ENCODE data around the gene MEIOC.

The MEIOC gene

GRCh38 chr17:44651228-44651627 is 5.0 kb upstream of the MEIOC start:
- no peak for TF ChIP-seq MYC (IDR thresholded peaks at IDR 0.05; ENCODE audit: low read depth, low read length)
- TF ChIP-seq MAX (IDR thresholded peaks at IDR 0.05; ENCODE audit: low read depth, low read length) = no peak
- no peak for TF ChIP-seq POLR2A (IDR thresholded peaks at IDR 0.05; ENCODE audit: extremely low read depth, insufficient read length)
- no peak for TF ChIP-seq CTCF (IDR thresholded peaks at IDR 0.05; ENCODE audit: low read depth, low read length)
- DNase-seq (ENCODE audit: low read depth) = no peak

GRCh38 chr17:44652727-44653126 is 3.5 kb upstream of the MEIOC start:
- no peak overlapping the region for H3K4me3 ChIP-seq (ENCODE audit: low read depth, low read length)
- TF ChIP-seq POLR2A (IDR thresholded peaks at IDR 0.05; ENCODE audit: extremely low read depth, insufficient read length) (no peak), CTCF (IDR thresholded peaks at IDR 0.05; ENCODE audit: low read depth, low read length) (no peak), MAX (IDR thresholded peaks at IDR 0.05; ENCODE audit: low read depth, low read length) (no peak), MYC (IDR thresholded peaks at IDR 0.05; ENCODE audit: low read depth, low read length) (no peak)
- DNase-seq (ENCODE audit: low read depth) = no peak

More at GRCh38 chr17:44651228-44651627, 5.0 kb upstream of the MEIOC start:
- no peak overlapping the region for H3K4me3 ChIP-seq (ENCODE audit: low read depth, low read length)

GRCh38 chr17:44653384-44653783 is 2.9 kb upstream of the MEIOC start:
- no peak for TF ChIP-seq MYC (IDR thresholded peaks at IDR 0.05; ENCODE audit: low read depth, low read length)
- no peak for TF ChIP-seq MAX (IDR thresholded peaks at IDR 0.05; ENCODE audit: low read depth, low read length)
- no peak for TF ChIP-seq CTCF (IDR thresholded peaks at IDR 0.05; ENCODE audit: low read depth, low read length)
- no peak for TF ChIP-seq POLR2A (IDR thresholded peaks at IDR 0.05; ENCODE audit: extremely low read depth, insufficient read length)

GRCh38 chr17:44653954-44654353 is 2.3 kb upstream of the MEIOC start:
- no peak for TF ChIP-seq MYC (IDR thresholded peaks at IDR 0.05; ENCODE audit: low read depth, low read length)
- TF ChIP-seq CTCF (IDR thresholded peaks at IDR 0.05; ENCODE audit: low read depth, low read length) = no peak
- no peak for TF ChIP-seq MAX (IDR thresholded peaks at IDR 0.05; ENCODE audit: low read depth, low read length)
- no peak for TF ChIP-seq POLR2A (IDR thresholded peaks at IDR 0.05; ENCODE audit: extremely low read depth, insufficient read length)
- DNase-seq (ENCODE audit: low read depth) = no peak
- no peak overlapping the region for H3K4me3 ChIP-seq (ENCODE audit: low read depth, low read length)

More at GRCh38 chr17:44653384-44653783, 2.9 kb upstream of the MEIOC start:
- H3K4me3 ChIP-seq (ENCODE audit: low read depth, low read length) = no peak overlapping the region
- no peak for DNase-seq (ENCODE audit: low read depth)

GRCh38 chr17:44661835-44662234 is 5.6 kb downstream of the MEIOC start:
- DNase-seq (ENCODE audit: low read depth) = no peak
- TF ChIP-seq POLR2A (IDR thresholded peaks at IDR 0.05; ENCODE audit: extremely low read depth, insufficient read length) = no peak
- TF ChIP-seq MAX (IDR thresholded peaks at IDR 0.05; ENCODE audit: low read depth, low read length) = no peak
- no peak for TF ChIP-seq MYC (IDR thresholded peaks at IDR 0.05; ENCODE audit: low read depth, low read length)
- TF ChIP-seq CTCF (IDR thresholded peaks at IDR 0.05; ENCODE audit: low read depth, low read length) = no peak
- H3K4me3 ChIP-seq (ENCODE audit: low read depth, low read length) = no peak overlapping the region

GRCh38 chr17:44663095-44663494 is 6.8 kb downstream of the MEIOC start:
- TF ChIP-seq MAX (IDR thresholded peaks at IDR 0.05; ENCODE audit: low read depth, low read length) (no peak), MYC (IDR thresholded peaks at IDR 0.05; ENCODE audit: low read depth, low read length) (no peak), POLR2A (IDR thresholded peaks at IDR 0.05; ENCODE audit: extremely low read depth, insufficient read length) (no peak), CTCF (IDR thresholded peaks at IDR 0.05; ENCODE audit: low read depth, low read length) (no peak)
- no peak overlapping the region for H3K4me3 ChIP-seq (ENCODE audit: low read depth, low read length)
- no peak for DNase-seq (ENCODE audit: low read depth)

All from NB4 (cell line).